Colonic mucosa (tissue), 4 donors: Measurements from ENCODE around the gene DLG2. TPM values are rescaled to one million over a fixed set of nuclear protein-coding genes. Genes with fewer than 3 reads are reported as not detected.

Experiments used
- DNase-seq: peaks from one replicate; pipeline ENCODE4 v3.0.0-alpha.2; 2020
- H3K27ac ChIP-seq: fragments of 200-600 bp; one replicate; pipeline ENCODE4 v1.8.0; 2021
- H3K27me3 ChIP-seq: fragments of 200-600 bp; one replicate; pipeline ENCODE4 v1.8.0; 2021
- H3K36me3 ChIP-seq: fragments of 200-600 bp; one replicate; pipeline ENCODE4 v1.8.0; 2021
- H3K4me1 ChIP-seq: fragments of 200-600 bp; one replicate; pipeline ENCODE4 v1.8.0; 2021; ENCODE audit warnings: mild to moderate bottlenecking
- H3K4me3 ChIP-seq: fragments of 200-600 bp; one replicate; pipeline ENCODE4 v1.8.0; 2021
- H3K9ac ChIP-seq, 2 donors: one replicate each; pipeline ENCODE4 v1.7.0; 2013; ENCODE audit warnings: control low read depth in 2 of 2, low read depth in 2 of 2, low read length in 2 of 2
- H3K9me3 ChIP-seq: fragments of 200-600 bp; one replicate; pipeline ENCODE4 v1.8.0; 2021
- CTCF ChIP-seq: fragments of 200-600 bp; IDR thresholded peaks from one replicate; pipeline ENCODE4 v1.8.0; 2022; ENCODE audit warnings: antibody characterized with exemption, mild to moderate bottlenecking
- intact Hi-C: fragments of 100-400 bp; cut with DNase I; formaldehyde crosslinking; loops from one replicate; pipeline ENCODE4 v1.14.1; 2022
- total RNA-seq, 2 donors: library from RNA; stranded (reverse); fragmentation: NEBNext Ultra II Directional in 1 of 2; extraction: Animal tissue kit (Norgen Biotek cat#: 25700) in 1 of 2; gene quantifications; one replicate each; pipeline ENCODE4 v1.2.1, GENCODE V29; 2021
- donor health status: healthy.
- donor health status: DM: no; HTN: no; CAD: no.
- donor health status: DM: no; HTN: no; CAD: no.

Gene DLG2
- total RNA-seq, 2 donors from 2014 or later, result 1.4 to 3.3 TPM

DNA sequence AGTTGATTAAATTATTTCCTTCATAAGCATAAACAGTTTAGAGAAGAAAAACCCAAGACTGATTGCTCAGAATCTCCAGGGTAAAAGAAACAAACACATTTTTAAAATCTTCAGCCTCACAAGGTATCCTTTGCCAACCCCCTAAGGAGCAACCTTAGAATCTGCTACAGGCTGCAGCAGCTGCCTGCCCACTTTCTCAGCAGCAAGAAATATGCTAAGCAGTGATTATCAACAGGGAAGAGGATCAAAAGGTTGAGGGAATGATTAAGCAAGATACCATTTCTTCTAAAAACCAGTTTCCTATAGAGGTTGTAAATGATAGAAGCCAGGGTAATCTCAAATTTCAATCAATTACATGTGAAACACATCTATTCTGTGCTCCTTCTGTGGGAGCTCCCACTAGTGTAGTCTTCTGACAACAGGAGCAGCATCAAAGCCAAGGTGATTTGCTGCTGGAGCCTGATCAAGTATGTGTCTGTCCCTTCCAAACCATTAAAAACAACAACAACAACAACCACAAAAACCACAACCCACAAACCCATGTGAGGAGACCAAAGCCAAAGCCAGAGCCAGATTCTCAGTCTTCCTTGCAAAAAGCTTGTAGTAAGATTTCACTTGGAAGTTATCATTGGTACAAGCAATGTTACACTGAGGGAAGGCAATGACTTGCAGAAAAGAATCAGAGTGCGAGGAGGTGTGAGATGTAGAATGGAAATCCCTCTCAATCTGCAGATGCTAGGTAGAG is 761.2 kb downstream of the DLG2 start:
- H3K27me3 ChIP-seq, result no peaks in the 10 kb centered on the region
- intact Hi-C loops, result no loop called here
- DNase-seq, result no peak
- no peaks in the 10 kb centered on the region for H3K36me3 ChIP-seq
- no peak for TF ChIP-seq CTCF
- no peak overlapping the region for H3K4me3 ChIP-seq
- H3K9ac ChIP-seq, result no peak overlapping the region
- H3K4me1 ChIP-seq, result no peaks in the 10 kb centered on the region
- H3K27ac ChIP-seq, result no peak overlapping the region
- no peaks in the 10 kb centered on the region for H3K9me3 ChIP-seq

- Histone ChIP-seq H3K4me3 (no peak overlapping the region), H3K4me1 (no peaks in the 10 kb centered on the region), H3K27me3 (no peaks in the 10 kb centered on the region), H3K9me3 (no peaks in the 10 kb centered on the region), H3K27ac (no peak overlapping the region), H3K36me3 (no peaks in the 10 kb centered on the region), H3K9ac (no peak overlapping the region)
- TF ChIP-seq CTCF, result no peak
- no peak for DNase-seq
- intact Hi-C loops, result no loop called here
These were observed 761.9 kb downstream of the DLG2 start for GRCh38 chr11:84865257-84865656.

DNA sequence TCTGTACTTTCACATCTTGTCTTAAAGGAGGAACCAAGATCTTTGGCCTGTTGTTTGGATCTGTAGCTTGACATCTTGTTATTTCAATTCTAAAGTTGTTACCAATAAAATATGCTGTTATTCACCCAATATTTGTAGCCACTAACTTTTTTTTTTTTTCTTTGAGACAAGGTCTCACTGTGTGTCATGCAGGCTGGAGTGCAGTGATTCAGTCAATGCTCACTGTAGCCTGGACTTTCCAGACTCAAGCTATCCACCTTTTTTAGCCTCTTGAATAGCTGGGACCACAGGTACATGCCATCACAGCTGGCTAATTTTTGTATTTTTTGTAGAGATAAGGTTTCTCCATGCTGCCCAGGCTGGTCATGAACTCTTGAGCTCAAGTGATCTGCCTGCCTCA is 769.4 kb downstream of the DLG2 start:
- H3K9ac ChIP-seq, result no peak overlapping the region
- no peak overlapping the region for H3K4me3 ChIP-seq
- no peaks in the 10 kb centered on the region for H3K9me3 ChIP-seq
- no peak for TF ChIP-seq CTCF
- DNase-seq, result no peak
- no peaks in the 10 kb centered on the region for H3K4me1 ChIP-seq
- no peak overlapping the region for H3K27ac ChIP-seq
- no peaks in the 10 kb centered on the region for H3K36me3 ChIP-seq
- H3K27me3 ChIP-seq, result no peaks in the 10 kb centered on the region
- intact Hi-C loops, result no loop called here

GRCh38 chr11:84855508-84856245 is 771.5 kb downstream of the DLG2 start:
- Histone ChIP-seq H3K4me3 (no peak overlapping the region), H3K36me3 (no peaks in the 10 kb centered on the region), H3K4me1 (no peaks in the 10 kb centered on the region), H3K9ac (no peak overlapping the region), H3K27ac (no peak overlapping the region), H3K27me3 (no peaks in the 10 kb centered on the region), H3K9me3 (no peaks in the 10 kb centered on the region)
- intact Hi-C loops, result no loop called here
- DNase-seq, result no peak
- no peak for TF ChIP-seq CTCF

DNA sequence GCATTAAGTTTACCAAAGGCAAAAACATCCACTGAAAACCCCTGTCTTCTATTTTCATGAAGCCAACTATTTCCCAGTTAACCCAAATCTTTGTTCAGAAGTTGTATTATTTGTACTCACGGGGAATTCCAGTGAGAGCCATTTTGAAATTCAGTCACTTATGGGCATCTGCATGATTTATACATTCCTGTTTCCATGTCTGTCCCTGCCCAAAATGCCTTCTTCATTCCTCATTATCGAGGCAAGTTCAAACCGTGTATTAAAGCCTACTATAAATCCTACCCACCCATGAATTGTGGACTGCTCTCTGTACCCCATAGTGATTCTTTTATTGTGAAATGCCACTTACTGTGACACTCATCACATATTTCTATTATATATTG is 772.7 kb downstream of the DLG2 start:
- H3K9ac ChIP-seq, result no peak overlapping the region
- intact Hi-C loops, result no loop called here
- no peaks in the 10 kb centered on the region for H3K4me1 ChIP-seq
- H3K36me3 ChIP-seq, result no peaks in the 10 kb centered on the region
- DNase-seq, result no peak
- H3K27ac ChIP-seq, result no peak overlapping the region
- H3K4me3 ChIP-seq, result no peak overlapping the region
- H3K9me3 ChIP-seq, result no peaks in the 10 kb centered on the region
- no peaks in the 10 kb centered on the region for H3K27me3 ChIP-seq
- TF ChIP-seq CTCF, result no peak
